IMR-90 (cell line): ENCODE data around the gene PDZD7.

Experiments
- MAFK ChIP-seq: IDR thresholded peaks from 2 replicates; pipeline ENCODE4 v1.6.1; 2012; ENCODE audit warnings: low read depth, low read length, improper control_type of control experiment
- POLR2A ChIP-seq: IDR thresholded peaks from 2 replicates; pipeline ENCODE4 v1.6.1; 2012; ENCODE audit warnings: mild to moderate bottlenecking, low read depth, low read length
- RAD21 ChIP-seq: IDR thresholded peaks from 2 replicates; pipeline ENCODE4 v1.6.1; 2012; ENCODE audit warnings: low read length, improper control_type of control experiment

DNA sequence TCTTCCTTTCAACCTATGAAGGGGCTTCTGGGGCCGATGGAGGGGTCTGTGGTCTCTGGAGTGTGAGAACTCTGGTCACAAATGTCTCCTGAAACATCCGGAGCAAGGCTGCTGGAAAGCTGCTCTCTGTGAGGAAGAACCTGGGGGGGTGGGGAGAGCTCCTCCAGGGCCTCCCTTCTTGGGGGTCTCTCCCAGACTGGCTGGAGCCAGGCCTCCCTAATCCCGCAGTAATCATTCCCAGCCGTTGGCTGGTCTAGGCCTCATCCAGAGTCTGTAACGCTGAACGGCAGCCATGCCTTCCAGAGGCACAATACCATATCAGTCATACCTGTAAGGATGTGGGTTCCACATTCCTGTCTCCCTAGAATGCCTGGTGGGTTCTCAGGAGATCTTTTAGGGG lies 35.7 kb downstream of the PDZD7 start:
- TF ChIP-seq POLR2A (no peak), RAD21 (no peak), MAFK (no peak)
